AG09319 (cell line): ENCODE results near the gene LALBA.
"Not testable (repeated sequence)": the region's sequence is repeated elsewhere in the genome, so short reads cannot be mapped to it uniquely, and the experiment has no call there.

ENCODE experiments used
- DNase-seq: peaks from one replicate; pipeline ENCODE4 v3.0.0-alpha.2; 2010; ENCODE audit warnings: low read depth; ENCODE audit errors: extremely low read depth
- TF ChIP-seq, protein P1 (sequence below): IDR thresholded peaks from 2 replicates; pipeline ENCODE4 v1.5.1; 2011; ENCODE audit warnings: low read depth, mild to moderate bottlenecking, inconsistent platforms, low read length, moderate library complexity

The LALBA gene

DNA sequence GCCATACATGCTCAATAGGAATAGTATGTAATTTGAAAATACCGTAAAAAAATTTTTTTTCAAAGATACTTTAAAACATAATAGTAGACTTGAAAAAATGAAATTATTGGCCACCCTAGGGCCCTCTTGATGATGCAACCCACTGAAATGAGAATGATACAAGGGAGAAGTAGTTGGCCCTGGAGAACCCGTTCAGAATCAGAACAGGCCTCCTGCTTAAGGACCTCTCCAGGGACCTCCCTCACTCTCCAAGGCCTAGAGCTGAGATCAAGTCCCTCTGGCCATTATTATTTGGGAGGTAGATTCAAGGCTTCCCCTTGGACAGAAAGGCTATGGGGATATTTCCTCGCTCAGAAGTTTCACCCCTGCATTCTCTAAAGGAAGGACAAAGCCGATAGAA is 11.9 kb downstream of the LALBA start:
- TF ChIP-seq, protein P1, sequence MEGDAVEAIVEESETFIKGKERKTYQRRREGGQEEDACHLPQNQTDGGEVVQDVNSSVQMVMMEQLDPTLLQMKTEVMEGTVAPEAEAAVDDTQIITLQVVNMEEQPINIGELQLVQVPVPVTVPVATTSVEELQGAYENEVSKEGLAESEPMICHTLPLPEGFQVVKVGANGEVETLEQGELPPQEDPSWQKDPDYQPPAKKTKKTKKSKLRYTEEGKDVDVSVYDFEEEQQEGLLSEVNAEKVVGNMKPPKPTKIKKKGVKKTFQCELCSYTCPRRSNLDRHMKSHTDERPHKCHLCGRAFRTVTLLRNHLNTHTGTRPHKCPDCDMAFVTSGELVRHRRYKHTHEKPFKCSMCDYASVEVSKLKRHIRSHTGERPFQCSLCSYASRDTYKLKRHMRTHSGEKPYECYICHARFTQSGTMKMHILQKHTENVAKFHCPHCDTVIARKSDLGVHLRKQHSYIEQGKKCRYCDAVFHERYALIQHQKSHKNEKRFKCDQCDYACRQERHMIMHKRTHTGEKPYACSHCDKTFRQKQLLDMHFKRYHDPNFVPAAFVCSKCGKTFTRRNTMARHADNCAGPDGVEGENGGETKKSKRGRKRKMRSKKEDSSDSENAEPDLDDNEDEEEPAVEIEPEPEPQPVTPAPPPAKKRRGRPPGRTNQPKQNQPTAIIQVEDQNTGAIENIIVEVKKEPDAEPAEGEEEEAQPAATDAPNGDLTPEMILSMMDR, result no peak
- DNase-seq, result no peak

- TF ChIP-seq, protein P1, result no peak
- no peak for DNase-seq
Observed at GRCh38 chr12:48556631-48557030, 13.2 kb downstream of the LALBA start.

GRCh38 chr12:48553666-48554343 is 16.0 kb downstream of the LALBA start:
- not testable (repeated sequence) for DNase-seq

GRCh38 chr12:48551636-48552035 is 18.2 kb downstream of the LALBA start:
- not testable (repeated sequence) for DNase-seq

- DNase-seq, result not testable (repeated sequence)
Observed at GRCh38 chr12:48547012-48547411, 22.8 kb downstream of the LALBA start.

DNA sequence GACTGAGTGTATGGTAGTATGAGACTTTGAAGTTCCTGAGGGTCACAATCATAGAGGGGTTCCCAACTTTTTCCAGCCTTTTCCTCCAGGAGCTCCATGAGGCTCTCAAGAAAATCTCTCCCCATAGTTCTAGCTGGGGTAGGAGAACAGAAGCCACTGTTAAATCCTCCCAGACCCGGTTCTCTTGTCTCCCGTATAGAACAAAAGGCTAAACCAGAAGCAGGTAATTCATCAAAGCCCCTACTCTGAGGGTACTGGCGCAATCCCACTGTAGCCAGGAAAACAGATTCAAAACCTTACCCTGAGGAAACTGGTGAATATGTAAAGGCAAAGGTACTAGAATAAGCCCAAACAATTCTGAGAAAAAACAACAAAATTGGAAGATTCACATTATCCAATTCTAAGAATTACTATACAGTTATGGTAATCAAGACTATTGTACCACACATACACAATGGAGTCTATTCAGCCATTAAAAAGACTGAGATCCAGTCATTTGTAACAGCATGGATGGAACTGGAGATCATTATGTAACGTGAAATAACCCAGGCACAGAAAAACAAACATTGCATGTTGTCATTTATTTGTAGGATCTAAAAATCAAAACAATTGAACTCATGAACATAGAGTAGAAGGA is 23.9 kb downstream of the LALBA start:
- DNase-seq, result no peak
- TF ChIP-seq, protein P1, result no peak

- no peak for DNase-seq
- TF ChIP-seq, protein P1, result peak; percentile 73
Observed at GRCh38 chr12:48542300-48542928, 27.4 kb downstream of the LALBA start.

GRCh38 chr12:48536602-48537001 is 33.2 kb downstream of the LALBA start:
- TF ChIP-seq, protein P1, result no peak
- no peak for DNase-seq

GRCh38 chr12:48532601-48533000 is 37.2 kb downstream of the LALBA start:
- TF ChIP-seq, protein P1, result no peak
- DNase-seq, result no peak
